HG03558 (cell line): ENCODE measurements around the gene GASK1A.

ENCODE experiments used
- ATAC-seq: cut with Tn5 transposase; IDR thresholded peaks from one replicate; pipeline ENCODE4 v1.9.1; 2021; ENCODE audit warnings: moderate number of reproducible peaks; ENCODE audit not compliant: unreplicated experiment; ENCODE audit errors: extremely low read depth

Gene GASK1A

GRCh38 chr3:42982645-42983412 is 3.7 kb downstream of the GASK1A start:
- no peak for ATAC-seq

- ATAC-seq, result no peak
These were observed 4.8 kb downstream of the GASK1A start for GRCh38 chr3:42983927-42984326.

- no peak for ATAC-seq
These were observed 5.6 kb downstream of the GASK1A start for GRCh38 chr3:42984701-42985100.

GRCh38 chr3:42988097-42988496 is 9.0 kb downstream of the GASK1A start:
- no peak for ATAC-seq

GRCh38 chr3:42988566-42988965 is 9.5 kb downstream of the GASK1A start:
- ATAC-seq, result no peak

- no peak for ATAC-seq
These were observed 12.5 kb downstream of the GASK1A start for GRCh38 chr3:42991341-42992315.

- ATAC-seq, result no peak
These were observed 15.5 kb downstream of the GASK1A start for GRCh38 chr3:42994595-42994994.

- ATAC-seq, result no peak
These were observed 16.9 kb downstream of the GASK1A start for GRCh38 chr3:42996021-42996420.

GRCh38 chr3:42996633-42997075 is 17.5 kb downstream of the GASK1A start:
- no peak for ATAC-seq

- no peak for ATAC-seq
These were observed 20.1 kb downstream of the GASK1A start for GRCh38 chr3:42999212-42999611.

- no peak for ATAC-seq
These were observed 20.5 kb downstream of the GASK1A start for GRCh38 chr3:42999632-43000031.

- no peak for ATAC-seq
These were observed 21.3 kb downstream of the GASK1A start for GRCh38 chr3:43000387-43000786.

- no peak for ATAC-seq
These were observed 22.0 kb downstream of the GASK1A start for GRCh38 chr3:43001094-43001553.

GRCh38 chr3:43001556-43002121 is 22.5 kb downstream of the GASK1A start:
- no peak for ATAC-seq

GRCh38 chr3:43004282-43004681 is 25.2 kb downstream of the GASK1A start:
- ATAC-seq, result no peak

- ATAC-seq, result no peak
These were observed 26.1 kb downstream of the GASK1A start for GRCh38 chr3:43005253-43005652.

GRCh38 chr3:43005981-43006380 is 26.9 kb downstream of the GASK1A start:
- ATAC-seq, result no peak

GRCh38 chr3:43006825-43007224 is 27.7 kb downstream of the GASK1A start:
- ATAC-seq, result no peak

GRCh38 chr3:43009547-43009946 is 30.4 kb downstream of the GASK1A start:
- ATAC-seq, result no peak

GRCh38 chr3:43010638-43011037 is 31.5 kb downstream of the GASK1A start:
- ATAC-seq, result no peak

GRCh38 chr3:43011638-43012037 is 32.5 kb downstream of the GASK1A start:
- no peak for ATAC-seq
